KMS-11 (cell line): ENCODE measurements around the gene APBA2.

ENCODE experiments used
- H2AFZ ChIP-seq: fragments of 200-600 bp; sonication (generic); 2 replicates; pipeline ENCODE4 v1.6.1; 2016; ENCODE audit warnings: antibody characterized with exemption, mixed run types, low read depth
- H3K27ac ChIP-seq: fragments of 200-600 bp; sonication (generic); 2 replicates; pipeline ENCODE4 v1.6.1; 2016; ENCODE audit warnings: mild to moderate bottlenecking, mixed run types
- H3K27me3 ChIP-seq: fragments of 200-600 bp; sonication (generic); 2 replicates; pipeline ENCODE4 v1.6.1; 2017; ENCODE audit warnings: mild to moderate bottlenecking, low read depth, mixed run types, moderate library complexity; ENCODE audit not compliant: insufficient read depth
- H3K36me3 ChIP-seq: fragments of 200-600 bp; sonication (generic); 2 replicates; pipeline ENCODE4 v1.6.1; 2017; ENCODE audit warnings: mild to moderate bottlenecking, mixed run types; ENCODE audit not compliant: insufficient read depth
- H3K4me1 ChIP-seq: fragments of 200-600 bp; sonication (generic); 2 replicates; pipeline ENCODE4 v1.6.1; 2016; ENCODE audit warnings: mild to moderate bottlenecking, low read depth, mixed run types; ENCODE audit not compliant: poor library complexity, severe bottlenecking
- H3K4me2 ChIP-seq: fragments of 200-600 bp; sonication (generic); 2 replicates; pipeline ENCODE4 v1.7.0; 2016; ENCODE audit warnings: mild to moderate bottlenecking, mixed run types
- H3K4me3 ChIP-seq: fragments of 200-600 bp; sonication (generic); IDR thresholded peaks from 2 replicates; pipeline ENCODE4 v1.6.1; 2017; ENCODE audit warnings: low read depth, low read length, mixed read lengths; ENCODE audit not compliant: insufficient read depth
- H3K79me2 ChIP-seq: fragments of 200-600 bp; sonication (generic); 2 replicates; pipeline ENCODE4 v1.6.1; 2016; ENCODE audit warnings: low read depth, mixed run types; ENCODE audit not compliant: insufficient read depth
- H3K9ac ChIP-seq: fragments of 200-600 bp; sonication (generic); 2 replicates; pipeline ENCODE4 v1.6.1; 2016; ENCODE audit warnings: mild to moderate bottlenecking, mixed run types
- H4K20me1 ChIP-seq: fragments of 200-600 bp; sonication (generic); 2 replicates; pipeline ENCODE4 v1.6.1; 2016; ENCODE audit warnings: mild to moderate bottlenecking, mixed run types; ENCODE audit not compliant: insufficient read depth
- TF ChIP-seq, protein P1 (sequence below): fragments of 200-600 bp; sonication (generic); conservative IDR thresholded peaks from 2 replicates; pipeline ENCODE4 v1.6.1; 2017; ENCODE audit warnings: low read depth, mild to moderate bottlenecking, antibody characterized with exemption, low read length, moderate library complexity, mixed read lengths

APBA2 gene

GRCh38 chr15:29071232-29071881 lies 185.6 kb downstream of the APBA2 start:
- Histone ChIP-seq H3K27ac (no peak overlapping the region), H2AFZ (no peak overlapping the region), H3K4me3 (no peak overlapping the region), H4K20me1 (no peaks in the 10 kb centered on the region), H3K9ac (no peak overlapping the region), H3K27me3 (no peaks in the 10 kb centered on the region), H3K4me1 (no peaks in the 10 kb centered on the region), H3K36me3 (no peaks in the 10 kb centered on the region), H3K4me2 (no peak overlapping the region), H3K79me2 (no peaks in the 10 kb centered on the region)
- TF ChIP-seq, protein P1, sequence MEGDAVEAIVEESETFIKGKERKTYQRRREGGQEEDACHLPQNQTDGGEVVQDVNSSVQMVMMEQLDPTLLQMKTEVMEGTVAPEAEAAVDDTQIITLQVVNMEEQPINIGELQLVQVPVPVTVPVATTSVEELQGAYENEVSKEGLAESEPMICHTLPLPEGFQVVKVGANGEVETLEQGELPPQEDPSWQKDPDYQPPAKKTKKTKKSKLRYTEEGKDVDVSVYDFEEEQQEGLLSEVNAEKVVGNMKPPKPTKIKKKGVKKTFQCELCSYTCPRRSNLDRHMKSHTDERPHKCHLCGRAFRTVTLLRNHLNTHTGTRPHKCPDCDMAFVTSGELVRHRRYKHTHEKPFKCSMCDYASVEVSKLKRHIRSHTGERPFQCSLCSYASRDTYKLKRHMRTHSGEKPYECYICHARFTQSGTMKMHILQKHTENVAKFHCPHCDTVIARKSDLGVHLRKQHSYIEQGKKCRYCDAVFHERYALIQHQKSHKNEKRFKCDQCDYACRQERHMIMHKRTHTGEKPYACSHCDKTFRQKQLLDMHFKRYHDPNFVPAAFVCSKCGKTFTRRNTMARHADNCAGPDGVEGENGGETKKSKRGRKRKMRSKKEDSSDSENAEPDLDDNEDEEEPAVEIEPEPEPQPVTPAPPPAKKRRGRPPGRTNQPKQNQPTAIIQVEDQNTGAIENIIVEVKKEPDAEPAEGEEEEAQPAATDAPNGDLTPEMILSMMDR: no peak

GRCh38 chr15:29071882-29072273 lies 186.1 kb downstream of the APBA2 start:
- no peaks in the 10 kb centered on the region for H3K4me1 ChIP-seq
- no peaks in the 10 kb centered on the region for H3K79me2 ChIP-seq
- no peaks in the 10 kb centered on the region for H4K20me1 ChIP-seq
- H3K36me3 ChIP-seq: no peaks in the 10 kb centered on the region
- H3K9ac ChIP-seq: no peak overlapping the region
- TF ChIP-seq, protein P1: no peak
- H2AFZ ChIP-seq: no peak overlapping the region
- no peak overlapping the region for H3K4me2 ChIP-seq
- no peak overlapping the region for H3K27ac ChIP-seq
- H3K4me3 ChIP-seq: no peak overlapping the region
- H3K27me3 ChIP-seq: no peaks in the 10 kb centered on the region

DNA sequence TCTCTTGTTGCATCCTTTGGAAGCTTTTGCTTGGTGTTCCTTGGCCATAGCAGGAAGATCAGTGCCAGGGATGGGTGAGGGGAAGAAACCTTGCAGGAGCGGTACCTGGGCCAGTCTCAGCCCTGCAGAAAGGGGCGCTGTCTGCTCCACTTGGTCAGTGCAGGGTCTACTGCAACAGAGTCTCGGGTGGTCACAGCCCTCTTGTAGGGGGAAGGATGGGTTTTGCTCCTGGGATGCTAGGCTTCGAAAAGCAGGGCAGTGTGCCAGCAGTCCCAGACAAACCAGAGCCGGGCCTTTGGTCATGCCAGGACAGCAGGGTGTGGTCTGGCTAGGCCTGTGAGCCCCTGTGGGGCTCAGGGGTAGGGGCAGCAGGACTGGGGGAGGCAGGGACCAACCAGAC lies 186.7 kb downstream of the APBA2 start:
- no peak overlapping the region for H3K4me2 ChIP-seq
- no peak overlapping the region for H3K4me3 ChIP-seq
- no peaks in the 10 kb centered on the region for H4K20me1 ChIP-seq
- no peak overlapping the region for H2AFZ ChIP-seq
- TF ChIP-seq, protein P1: no peak
- H3K79me2 ChIP-seq: no peaks in the 10 kb centered on the region
- no peak overlapping the region for H3K9ac ChIP-seq
- no peaks in the 10 kb centered on the region for H3K27me3 ChIP-seq
- no peak overlapping the region for H3K27ac ChIP-seq
- H3K36me3 ChIP-seq: no peaks in the 10 kb centered on the region
- H3K4me1 ChIP-seq: no peaks in the 10 kb centered on the region

DNA sequence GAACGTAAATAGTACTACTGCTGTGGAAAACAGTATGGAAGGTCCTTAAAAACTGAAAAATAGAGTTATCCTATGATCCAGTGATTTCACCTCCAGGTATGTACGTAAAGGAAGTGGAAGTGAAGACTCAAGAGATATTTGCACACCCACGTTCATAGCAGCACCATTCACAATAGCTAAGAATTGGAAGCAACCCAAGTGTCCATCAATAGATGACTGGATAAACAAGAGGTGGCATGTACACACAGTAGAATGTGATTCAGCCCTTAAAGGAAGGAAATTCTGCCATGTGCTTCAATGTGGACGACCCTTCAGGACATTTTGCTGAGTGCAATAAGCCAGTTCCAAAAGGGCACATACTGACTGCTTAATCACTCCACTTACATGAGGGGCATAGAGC lies 188.3 kb downstream of the APBA2 start:
- H3K36me3 ChIP-seq: no peaks in the 10 kb centered on the region
- no peaks in the 10 kb centered on the region for H3K27me3 ChIP-seq
- no peak overlapping the region for H2AFZ ChIP-seq
- no peak overlapping the region for H3K27ac ChIP-seq
- TF ChIP-seq, protein P1: no peak
- no peaks in the 10 kb centered on the region for H3K4me1 ChIP-seq
- H3K9ac ChIP-seq: no peak overlapping the region
- no peak overlapping the region for H3K4me2 ChIP-seq
- no peaks in the 10 kb centered on the region for H3K79me2 ChIP-seq
- H3K4me3 ChIP-seq: no peak overlapping the region
- H4K20me1 ChIP-seq: no peaks in the 10 kb centered on the region
